ENCODE measurements around the gene HMG20B. TPM values are rescaled to one million over a fixed set of nuclear protein-coding genes. Genes with fewer than 3 reads are reported as not detected.
"Not testable (repeated sequence)": the region's sequence is repeated elsewhere in the genome, so short reads cannot be mapped to it uniquely, and the experiment has no call there.

Gene HMG20B
- total RNA-seq, 1 donor: 72.5 TPM

- DNase-seq (ENCODE audit: low read depth): no peak
- no peak overlapping the region for H3K4me3 ChIP-seq (ENCODE audit: low read depth, low read length)
- no peak for TF ChIP-seq CTCF (IDR thresholded peaks at IDR 0.05; ENCODE audit: insufficient read depth, low read depth, low read length)
Measured at GRCh38 chr19:3528080-3528479, 44.7 kb upstream of the HMG20B start.

- no peak for DNase-seq (ENCODE audit: low read depth)
- H3K4me3 ChIP-seq (ENCODE audit: low read depth, low read length): no peak overlapping the region
- no peak for TF ChIP-seq CTCF (IDR thresholded peaks at IDR 0.05; ENCODE audit: insufficient read depth, low read depth, low read length)
Measured at GRCh38 chr19:3528539-3529211, 44.1 kb upstream of the HMG20B start.

GRCh38 chr19:3529299-3529698 is 43.4 kb upstream of the HMG20B start:
- DNase-seq (ENCODE audit: low read depth); H3K4me3 ChIP-seq (ENCODE audit: low read depth, low read length): not testable (repeated sequence)

GRCh38 chr19:3530389-3530788 is 42.4 kb upstream of the HMG20B start:
- DNase-seq (ENCODE audit: low read depth): no peak
- no peak for TF ChIP-seq CTCF (IDR thresholded peaks at IDR 0.05; ENCODE audit: insufficient read depth, low read depth, low read length)
- H3K4me3 ChIP-seq (ENCODE audit: low read depth, low read length): no peak overlapping the region

GRCh38 chr19:3531716-3532115 is 41.0 kb upstream of the HMG20B start:
- no peak for DNase-seq (ENCODE audit: low read depth)
- no peak for TF ChIP-seq CTCF (IDR thresholded peaks at IDR 0.05; ENCODE audit: insufficient read depth, low read depth, low read length)
- no peak overlapping the region for H3K4me3 ChIP-seq (ENCODE audit: low read depth, low read length)

GRCh38 chr19:3532154-3532786 is 40.5 kb upstream of the HMG20B start:
- TF ChIP-seq CTCF (IDR thresholded peaks at IDR 0.05; ENCODE audit: insufficient read depth, low read depth, low read length): no peak
- no peak overlapping the region for H3K4me3 ChIP-seq (ENCODE audit: low read depth, low read length)

GRCh38 chr19:3533033-3533432 is 39.7 kb upstream of the HMG20B start:
- no peak for DNase-seq (ENCODE audit: low read depth)
- no peak overlapping the region for H3K4me3 ChIP-seq (ENCODE audit: low read depth, low read length)
- TF ChIP-seq CTCF (IDR thresholded peaks at IDR 0.05; ENCODE audit: insufficient read depth, low read depth, low read length): no peak

More at GRCh38 chr19:3532154-3532786, 40.5 kb upstream of the HMG20B start:
- DNase-seq (ENCODE audit: low read depth): no peak

Measured in fibroblast of villous mesenchyme (primary cell).